ENCODE results near the gene TBC1D7.

TBC1D7 gene

GRCh38 chr6:13342414-13343019 is 14.2 kb upstream of the TBC1D7 start:
- TF ChIP-seq, protein P1, sequence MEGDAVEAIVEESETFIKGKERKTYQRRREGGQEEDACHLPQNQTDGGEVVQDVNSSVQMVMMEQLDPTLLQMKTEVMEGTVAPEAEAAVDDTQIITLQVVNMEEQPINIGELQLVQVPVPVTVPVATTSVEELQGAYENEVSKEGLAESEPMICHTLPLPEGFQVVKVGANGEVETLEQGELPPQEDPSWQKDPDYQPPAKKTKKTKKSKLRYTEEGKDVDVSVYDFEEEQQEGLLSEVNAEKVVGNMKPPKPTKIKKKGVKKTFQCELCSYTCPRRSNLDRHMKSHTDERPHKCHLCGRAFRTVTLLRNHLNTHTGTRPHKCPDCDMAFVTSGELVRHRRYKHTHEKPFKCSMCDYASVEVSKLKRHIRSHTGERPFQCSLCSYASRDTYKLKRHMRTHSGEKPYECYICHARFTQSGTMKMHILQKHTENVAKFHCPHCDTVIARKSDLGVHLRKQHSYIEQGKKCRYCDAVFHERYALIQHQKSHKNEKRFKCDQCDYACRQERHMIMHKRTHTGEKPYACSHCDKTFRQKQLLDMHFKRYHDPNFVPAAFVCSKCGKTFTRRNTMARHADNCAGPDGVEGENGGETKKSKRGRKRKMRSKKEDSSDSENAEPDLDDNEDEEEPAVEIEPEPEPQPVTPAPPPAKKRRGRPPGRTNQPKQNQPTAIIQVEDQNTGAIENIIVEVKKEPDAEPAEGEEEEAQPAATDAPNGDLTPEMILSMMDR (conservative IDR thresholded peaks at IDR 0.05; ENCODE audit: low read depth), result no peak
- no peak overlapping the region for H3K27ac ChIP-seq
- ChIA-PET POLR2A (ENCODE audit: low non-redundant PET) (no interaction called here), CTCF (no interaction called here)
- no peak for DNase-seq (ENCODE audit: low spot score)

DNA sequence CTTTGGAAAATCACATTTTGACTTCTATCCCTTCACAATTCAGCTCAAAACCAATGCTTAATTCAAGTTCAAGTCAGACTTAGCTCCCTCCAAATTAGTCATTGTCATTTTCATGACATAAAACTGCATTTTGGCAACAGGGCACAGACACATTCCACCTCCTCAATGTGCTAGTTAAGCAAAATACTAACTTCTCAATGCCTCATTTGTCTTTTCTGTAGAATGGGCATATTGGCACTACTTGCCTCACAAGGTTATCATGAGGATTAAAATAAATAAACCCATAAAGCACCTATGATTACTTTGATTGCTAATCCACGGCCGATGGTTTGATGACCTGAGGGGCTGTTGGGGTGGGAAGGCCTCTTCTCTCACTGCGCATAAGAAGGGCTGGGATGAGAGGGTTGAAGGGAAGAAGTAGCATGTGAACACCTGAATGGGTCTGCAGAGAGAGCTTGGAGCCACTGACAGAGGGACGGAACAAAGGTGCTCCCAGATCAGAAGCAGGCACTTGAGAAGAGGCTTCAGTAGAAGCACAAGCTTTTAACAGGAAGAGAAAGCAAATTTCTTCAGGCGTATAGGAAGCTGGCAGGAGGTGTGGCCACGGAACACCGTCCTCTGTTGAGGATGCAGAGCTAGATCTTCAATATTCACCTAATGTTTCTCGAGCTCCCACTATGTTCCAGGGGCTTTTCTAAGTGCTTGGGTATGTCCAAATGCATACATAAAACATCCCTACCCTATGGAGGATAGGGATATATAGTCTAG is 11.7 kb upstream of the TBC1D7 start:
- no peak overlapping the region for H3K27ac ChIP-seq
- CTCF ChIA-PET, result interaction anchor here (0.5 kb wide), 1 partner anchor 346 kb away, joined by 3 read pairs; no protein-coding TSS in a partner anchor
- TF ChIP-seq, protein P1 (conservative IDR thresholded peaks at IDR 0.05; ENCODE audit: low read depth), result no peak
- POLR2A ChIA-PET (ENCODE audit: low non-redundant PET), result no interaction called here
- no peak for DNase-seq (ENCODE audit: low spot score)

DNA sequence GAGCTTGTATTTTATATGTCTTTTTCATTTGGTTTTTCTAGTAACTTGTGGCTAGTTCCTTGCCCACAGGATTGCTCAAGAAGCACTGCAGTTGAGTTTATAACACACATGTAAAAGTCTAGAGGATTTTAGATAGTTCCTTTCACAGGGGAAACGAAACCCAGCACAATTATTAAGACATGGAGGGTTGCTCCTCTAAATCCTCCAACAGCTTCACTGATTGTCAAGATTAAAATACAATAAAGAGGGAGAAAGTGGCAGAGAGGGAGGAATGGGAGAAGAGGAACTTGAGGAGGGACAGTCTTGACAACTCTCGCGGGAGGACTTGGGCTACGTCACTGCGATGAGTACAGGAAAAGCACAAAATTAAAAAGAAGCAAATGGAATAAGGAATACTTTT is 9.7 kb upstream of the TBC1D7 start:
- DNase-seq (ENCODE audit: low spot score), result no peak
- CTCF ChIA-PET, result interaction anchor here (0.6 to 1.0 kb wide), 3 partner anchors 200 to 288 kb away, joined by 3 to 9 read pairs (median 4); no protein-coding TSS in a partner anchor
- no peak overlapping the region for H3K27ac ChIP-seq
- TF ChIP-seq, protein P1 (conservative IDR thresholded peaks at IDR 0.05; ENCODE audit: low read depth), result no peak
- POLR2A ChIA-PET (ENCODE audit: low non-redundant PET), result interaction anchor here (1.1 kb wide), 1 partner anchor 236 kb away, joined by 5 read pairs; the partner anchor contains the start of gene SIRT5

DNA sequence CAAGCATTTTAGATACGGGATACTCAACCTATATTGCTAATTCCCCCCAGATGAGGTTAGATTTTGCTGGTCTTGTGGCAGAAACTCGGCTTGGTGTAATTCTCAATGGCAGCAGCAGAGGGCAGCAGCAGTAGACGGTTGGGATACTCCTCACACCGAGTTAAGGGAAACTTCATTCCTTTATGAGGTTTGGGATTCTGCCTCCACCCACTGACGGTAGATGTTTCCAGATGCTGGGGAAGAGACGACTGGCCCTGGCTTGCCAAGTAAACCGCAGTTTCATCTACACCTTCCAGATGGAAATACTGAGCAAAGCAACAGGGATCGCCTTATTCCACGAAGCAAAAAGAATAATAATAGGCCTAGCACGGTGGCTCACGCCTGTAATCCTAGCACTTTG is 8.2 kb upstream of the TBC1D7 start:
- H3K27ac ChIP-seq, result peak overlapping the region; percentile 65
- DNase-seq (ENCODE audit: low spot score), result peak; percentile 80
- TF ChIP-seq, protein P1 (conservative IDR thresholded peaks at IDR 0.05; ENCODE audit: low read depth), result peak; percentile 90
- CTCF ChIA-PET, result no interaction called here
- POLR2A ChIA-PET (ENCODE audit: low non-redundant PET), result no interaction called here

DNA sequence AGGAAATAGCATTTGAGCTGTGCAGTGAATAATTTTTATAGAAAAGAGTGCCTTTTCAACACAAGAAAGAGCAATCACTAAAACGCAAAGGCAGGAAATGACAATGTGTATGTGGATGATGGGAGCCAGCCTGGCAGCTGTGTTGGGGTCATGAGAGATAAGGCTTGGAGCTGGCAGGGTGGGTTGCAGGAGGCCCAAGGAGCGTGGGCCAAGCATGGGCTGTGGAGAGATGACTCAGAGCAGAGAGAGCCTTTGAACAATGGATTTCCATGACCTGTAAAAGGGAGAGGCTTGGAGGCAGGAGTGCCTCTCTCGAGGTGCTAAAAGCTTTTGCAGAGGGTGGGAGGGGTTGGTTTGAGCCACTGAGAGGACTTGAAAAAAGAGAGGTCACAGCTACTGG is 6.6 kb upstream of the TBC1D7 start:
- no peak for DNase-seq (ENCODE audit: low spot score)
- ChIA-PET CTCF (interaction anchor here (0.6 to 0.8 kb wide), 2 partner anchors 32 to 142 kb away, joined by 3 to 5 read pairs; no protein-coding TSS in a partner anchor), POLR2A (ENCODE audit: low non-redundant PET) (no interaction called here)
- TF ChIP-seq, protein P1 (conservative IDR thresholded peaks at IDR 0.05; ENCODE audit: low read depth), result no peak
- no peak overlapping the region for H3K27ac ChIP-seq

DNA sequence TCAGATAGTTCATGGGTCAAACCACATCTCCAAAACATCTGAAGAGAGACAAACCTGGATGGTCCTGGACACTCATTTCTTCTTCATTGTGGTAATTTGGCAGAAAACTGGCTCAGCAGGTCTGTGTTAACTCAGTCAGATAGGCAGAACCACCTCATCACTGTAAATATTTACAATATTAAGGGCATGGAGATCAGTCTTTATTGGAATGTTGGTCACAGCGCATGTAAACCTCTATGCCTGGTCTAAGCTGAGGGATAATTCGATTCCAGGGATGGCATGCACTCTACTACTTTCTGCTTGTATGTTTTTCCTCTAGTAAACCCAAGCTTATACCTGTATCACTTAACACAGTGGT is 4.0 kb upstream of the TBC1D7 start:
- TF ChIP-seq, protein P1 (conservative IDR thresholded peaks at IDR 0.05; ENCODE audit: low read depth), result no peak
- no peak for DNase-seq (ENCODE audit: low spot score)
- CTCF ChIA-PET, result interaction anchor here (0.6 to 1.0 kb wide), 5 partner anchors 23 to 981 kb away, joined by 3 to 4 read pairs (median 3); no protein-coding TSS in a partner anchor
- POLR2A ChIA-PET (ENCODE audit: low non-redundant PET), result no interaction called here
- H3K27ac ChIP-seq, result no peak overlapping the region
